H1 (cell line): Measurements from ENCODE around the gene UBE2F. TPM values are rescaled to one million over a fixed set of nuclear protein-coding genes. Genes with fewer than 3 reads are reported as not detected.

Source experiments
- CTCF ChIA-PET: fragments of 300-600 bp; sonication (Branson Sonifier 250); formaldehyde crosslinking; loops from one replicate; lab custom pipeline; 2021; ENCODE audit not compliant: partially characterized antibody; lab: Charles Lee
- POLR2A ChIA-PET: fragments of 300-600 bp; sonication (Branson Sonifier 250); formaldehyde crosslinking; loops from one replicate; lab custom pipeline; 2021; ENCODE audit warnings: inconsistent platforms; ENCODE audit not compliant: partially characterized antibody; lab: Charles Lee
- DNase-seq, 2 experiments: peaks; one replicate each; pipeline versions ENCODE4 v3.0.0 to v3.0.0-alpha.2; 2010 to 2022; ENCODE audit warnings: low spot score in 2 of 2, low read depth in 1 of 2, mixed read lengths in 1 of 2
- FAIRE-seq: peaks from 2 replicates; lab custom pipeline; 2011; peaks lifted over from hg19 to GRCh38; lab: Jason Lieb, UNC
- H2AFZ ChIP-seq: 2 replicates; pipeline ENCODE4 v1.8.1; 2012; ENCODE audit warnings: low read length, inconsistent platforms
- H2AK5ac ChIP-seq: 2 replicates; pipeline ENCODE4 v1.6.1; 2013; ENCODE audit warnings: low read depth, low read length
- H2BK120ac ChIP-seq: replicated peaks from 2 replicates; pipeline ENCODE3; 2013; ENCODE audit warnings: low read depth, low read length, inconsistent platforms
- H2BK12ac ChIP-seq: 2 replicates; pipeline ENCODE4 v1.6.1; 2013; ENCODE audit warnings: low read depth, low read length
- H2BK15ac ChIP-seq: 2 replicates; pipeline ENCODE4 v1.6.1; 2013; ENCODE audit warnings: low read length
- H2BK20ac ChIP-seq: 2 replicates; pipeline ENCODE4 v1.6.1; 2013; ENCODE audit warnings: low read length
- H2BK5ac ChIP-seq: 2 replicates; pipeline ENCODE4 v1.6.1; 2013; ENCODE audit warnings: low read depth, low read length
- H3K14ac ChIP-seq: 2 replicates; pipeline ENCODE4 v1.6.1; 2013; ENCODE audit warnings: inconsistent platforms; ENCODE audit not compliant: insufficient read length
- H3K18ac ChIP-seq: 2 replicates; pipeline ENCODE4 v1.6.1; 2013; ENCODE audit warnings: low read length; ENCODE audit errors: extremely low read depth
- H3K23ac ChIP-seq: 2 replicates; pipeline ENCODE4 v1.6.1; 2013; ENCODE audit warnings: inconsistent platforms; ENCODE audit not compliant: insufficient read length
- H3K23me2 ChIP-seq: 2 replicates; pipeline ENCODE4 v1.6.1; 2013; ENCODE audit warnings: low read depth, low read length
- H3K27ac ChIP-seq: 2 replicates; pipeline ENCODE4 v1.6.1; 2011; ENCODE audit warnings: low read depth, low read length, inconsistent platforms
- H3K27me3 ChIP-seq, 4 experiments: replicated peaks in 1 of 4; 1 replicate in 1 of 4; 2 replicates in 3 of 4; pipeline versions ENCODE4 v1.6.1 to v1.8.1; 2011 to 2013; ENCODE audit warnings: low read length in 3 of 4, mild to moderate bottlenecking in 3 of 4, inconsistent platforms in 2 of 4, mixed read lengths in 2 of 4, moderate library complexity in 1 of 4; ENCODE audit not compliant: control insufficient read depth in 3 of 4, insufficient read depth in 3 of 4; ENCODE audit errors: extremely low read depth in 1 of 4
- H3K36me3 ChIP-seq, 4 experiments: 2 replicates each; pipeline versions ENCODE4 v1.6.1 to v1.8.1; 2011 to 2013; ENCODE audit warnings: mild to moderate bottlenecking in 4 of 4, low read length in 3 of 4, moderate library complexity in 2 of 4, control low read depth in 1 of 4, inconsistent platforms in 1 of 4; ENCODE audit not compliant: insufficient read depth in 4 of 4, control insufficient read depth in 2 of 4
- H3K4ac ChIP-seq: replicated peaks from 2 replicates; pipeline ENCODE3; 2013; ENCODE audit warnings: low read length, low read depth, mixed read lengths, inconsistent platforms; ENCODE audit not compliant: insufficient read length
- H3K4me1 ChIP-seq, 4 experiments: replicated peaks in 1 of 4; 1 replicate in 1 of 4; 2 replicates in 3 of 4; pipeline versions ENCODE4 v1.6.1 to v1.8.1; 2011 to 2013; ENCODE audit warnings: low read length in 3 of 4, inconsistent platforms in 2 of 4, mixed read lengths in 1 of 4; ENCODE audit not compliant: insufficient read depth in 4 of 4, control insufficient read depth in 3 of 4
- H3K4me2 ChIP-seq, 2 experiments: 2 replicates each; pipeline versions ENCODE4 v1.6.1 to v1.8.1; 2011 to 2013; ENCODE audit warnings: low read depth in 2 of 2, low read length in 2 of 2, control low read depth in 1 of 2, inconsistent platforms in 1 of 2, mild to moderate bottlenecking in 1 of 2; ENCODE audit not compliant: insufficient read depth in 1 of 2
- H3K4me3 ChIP-seq, 4 experiments: fragments of 200-600, 300-600 bp in 1 of 4; sonication (generic), shearing (Covaris generic), sonication (Bioruptor Twin) in 1 of 4; 2 replicates each; pipeline versions ENCODE4 v1.5.1 to v1.8.1; 2011 to 2016; ENCODE audit warnings: low read length in 4 of 4, low read depth in 3 of 4, control low read depth in 2 of 4, inconsistent platforms in 2 of 4, mild to moderate bottlenecking in 2 of 4, mixed read lengths in 1 of 4, moderate library complexity in 1 of 4; ENCODE audit not compliant: insufficient read depth in 2 of 4; ENCODE audit errors: extremely low read depth in 1 of 4
- H3K56ac ChIP-seq: replicated peaks from 2 replicates; pipeline ENCODE3; 2013; ENCODE audit warnings: low read depth, mild to moderate bottlenecking, mixed read lengths, low read length, inconsistent platforms; ENCODE audit not compliant: insufficient read length
- H3K79me1 ChIP-seq: 2 replicates; pipeline ENCODE4 v1.6.1; 2013; ENCODE audit warnings: low read depth, low read length, control low read depth
- H3K79me2 ChIP-seq, 2 experiments: 2 replicates each; pipeline versions ENCODE4 v1.6.1 to v1.8.1; 2012 to 2013; ENCODE audit warnings: low read length in 2 of 2, mild to moderate bottlenecking in 2 of 2, inconsistent platforms in 1 of 2; ENCODE audit not compliant: insufficient read depth in 2 of 2, control insufficient read depth in 1 of 2
- H3K9ac ChIP-seq, 4 experiments: replicated peaks in 1 of 4; 1 replicate in 1 of 4; 2 replicates in 3 of 4; pipeline versions ENCODE4 v1.6.1 to v1.8.1; 2011 to 2013; ENCODE audit warnings: low read depth in 3 of 4, low read length in 3 of 4, control low read depth in 2 of 4, mild to moderate bottlenecking in 2 of 4, moderate library complexity in 2 of 4, inconsistent platforms in 1 of 4; ENCODE audit errors: extremely low read depth in 1 of 4
- H3K9me3 ChIP-seq, 2 experiments: 2 replicates each; pipeline versions ENCODE4 v1.6.1 to v1.8.1; 2012 to 2013; ENCODE audit warnings: mild to moderate bottlenecking in 2 of 2, moderate library complexity in 2 of 2, control low read depth in 1 of 2, inconsistent platforms in 1 of 2, low read depth in 1 of 2, low read length in 1 of 2, mixed read lengths in 1 of 2; ENCODE audit not compliant: insufficient read depth in 2 of 2
- H4K20me1 ChIP-seq, 2 experiments: replicated peaks in 1 of 2; 2 replicates each; pipeline versions ENCODE3 to v1.8.1; 2011 to 2013; ENCODE audit warnings: inconsistent platforms in 2 of 2, low read length in 2 of 2, mild to moderate bottlenecking in 1 of 2; ENCODE audit not compliant: insufficient read depth in 2 of 2, control insufficient read depth in 1 of 2
- H4K5ac ChIP-seq: 2 replicates; pipeline ENCODE4 v1.6.1; 2013; ENCODE audit warnings: low read length, low read depth, mixed read lengths, inconsistent platforms; ENCODE audit not compliant: insufficient read length
- H4K8ac ChIP-seq: 2 replicates; pipeline ENCODE4 v1.8.0; 2013; ENCODE audit warnings: mild to moderate bottlenecking, moderate library complexity, low read length, inconsistent platforms; ENCODE audit not compliant: insufficient read depth; ENCODE audit errors: extremely low read depth
- H4K91ac ChIP-seq: replicated peaks from 2 replicates; pipeline ENCODE3; 2013; ENCODE audit warnings: low read length, mixed read lengths, inconsistent platforms; ENCODE audit not compliant: insufficient read length
- KDM4A ChIP-seq: IDR thresholded peaks from one replicate; pipeline ENCODE4 v1.7.1; 2012; ENCODE audit warnings: low read depth, mild to moderate bottlenecking, moderate library complexity, low read length, inconsistent platforms; ENCODE audit not compliant: severe bottlenecking
- TCF12 ChIP-seq: IDR thresholded peaks from 2 replicates; pipeline ENCODE4 v1.6.1; 2011; ENCODE audit warnings: low read depth, mild to moderate bottlenecking, low read length
- WGBS, 2 experiments: shearing (Covaris generic) in 1 of 2; methylation state at CpG; one replicate each; pipeline versions ENCODE4 v1.1.6 to v1.1.7; 2013 to 2015; ENCODE audit warnings: low lambda C conversion rate in 2 of 2, mixed read lengths in 2 of 2, inconsistent platforms in 1 of 2, low coverage in 1 of 2, missing lambda C conversion rate in 1 of 2; ENCODE audit not compliant: insufficient replicate concordance in 2 of 2, insufficient coverage in 1 of 2, insufficient read length in 1 of 2; ENCODE audit errors: extremely low coverage in 1 of 2, missing lambda C conversion rate in 1 of 2; 5-methylcytosine and 5-hydroxymethylcytosine counted together
- polyA plus RNA-seq, 7 experiments: library from polyadenylated mRNA; depleted of rRNA in 3 of 7; stranded (reverse) in 5 of 7; unstranded in 2 of 7; fragments of >200 nt in 5 of 7; fragments of 200-250 nt in 2 of 7; gene quantifications; 1 replicate in 5 of 7; 2 replicates in 1 of 7; 4 replicates in 1 of 7; pipeline versions ENCODE4 v1.2.1 to v1.2.3, GENCODE V29; 2011 to 2013; ENCODE audit warnings: missing spikeins in 2 of 7, mixed read lengths in 2 of 7
- total RNA-seq: library from RNA; stranded (reverse); fragmentation: NEBNext Ultra II Directional; extraction: Animal tissue kit (Norgen Biotek cat#: 25700); gene quantifications from 2 replicates; pipeline ENCODE4 v1.2.1, GENCODE V29; 2021

UBE2F gene
- total and polyA plus RNA-seq, 2 of the 8 experiments (the other 6 are each of a cell fraction or from before 2014, with no cell fraction given): 43.3 to 59.8 TPM

DNA sequence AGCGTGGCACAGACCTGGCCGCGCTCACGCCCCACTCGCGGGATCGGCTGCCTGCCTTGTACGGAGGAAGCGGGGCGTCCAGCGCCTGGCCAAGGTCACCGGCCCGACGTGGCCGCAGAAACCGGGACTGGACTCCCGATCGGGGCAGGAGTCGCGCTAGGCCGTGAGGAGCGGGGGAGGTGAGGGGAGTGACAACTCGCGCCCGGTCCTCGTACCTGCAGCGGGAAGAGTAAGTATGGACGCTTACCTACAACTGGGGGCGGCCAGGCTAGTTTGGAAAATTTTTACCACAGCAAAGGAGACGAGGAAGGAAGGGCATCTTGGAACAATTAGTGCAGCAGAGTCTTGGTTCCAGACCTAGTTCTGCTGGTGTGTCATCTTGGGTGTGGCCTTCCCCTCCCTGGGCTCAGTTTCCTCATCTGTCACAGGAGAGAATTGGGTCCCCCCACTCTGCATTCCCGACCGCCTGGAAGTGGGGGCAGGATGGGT, 693 bp downstream of the UBE2F start:
- POLR2A ChIA-PET: interaction anchor here (0.9 kb wide), 1 partner anchor 12 kb away, joined by 3 read pairs; no protein-coding TSS in a partner anchor
- H2BK20ac ChIP-seq: no peak overlapping the region
- no peak overlapping the region for H2BK15ac ChIP-seq
- H3K14ac ChIP-seq: no peak overlapping the region
- no peak overlapping the region for H3K4ac ChIP-seq
- peaks cover 0 to 15% (median 5%) of the 10 kb centered on the region in 4 experiments; a peak in 5 of 7 replicates for H3K4me1 ChIP-seq
- no peak overlapping the region for H3K27ac ChIP-seq
- peak overlapping the region; percentile 49 to 68 (median 58); a peak in 6 of 7 replicates for H3K9ac ChIP-seq
- peaks cover 10 to 18% of the 10 kb centered on the region in 2 experiments for H4K20me1 ChIP-seq
- H3K27me3 ChIP-seq: no peaks in the 10 kb centered on the region
- peaks cover 10 to 50% of the 10 kb centered on the region in 2 experiments; a peak in 3 of 4 replicates for H3K79me2 ChIP-seq
- peak in 1 of 2 experiments; percentile 55 for DNase-seq
- peak overlapping the region; percentile 84 to 85 for H3K4me2 ChIP-seq
- peaks cover 20% of the 10 kb centered on the region for H3K79me1 ChIP-seq
- no peak overlapping the region for H3K56ac ChIP-seq
- H2BK12ac ChIP-seq: no peak overlapping the region
- no peak overlapping the region for H4K5ac ChIP-seq
- H2AFZ ChIP-seq: no peak overlapping the region
- H3K23me2 ChIP-seq: peaks cover 12% of the 10 kb centered on the region; the same call in 1 of the 2 replicates
- H2BK120ac ChIP-seq: no peak overlapping the region
- H3K36me3 ChIP-seq: no peaks in the 10 kb centered on the region
- H3K4me3 ChIP-seq: peak overlapping the region; percentile 69 to 95 (median 78)
- no peak overlapping the region for H2BK5ac ChIP-seq
- no peak overlapping the region for H4K91ac ChIP-seq
- FAIRE-seq: no peak
- TF ChIP-seq KDM4A (peak; percentile 81), TCF12 (no peak)
- TF ChIP-seq, all 59 proteins: peak for 1
- 5% methylated on average over 22 of the region's 32 CpGs; no CpG with 5 or more reads in 1 of the 2 experiments for WGBS, 2 experiments
- Histone ChIP-seq H2AK5ac (0 out of 2 replicates have a peak overlapping the region, but pooled peaks have one; percentile 15), H4K8ac (no peak overlapping the region), H3K23ac (no peak overlapping the region), H3K18ac (no peak overlapping the region; the same call in 1 of the 2 replicates), H3K9me3 (no peaks in the 10 kb centered on the region)
- CTCF ChIA-PET: interaction anchor here (2.9 kb wide), 1 partner anchor 12 kb away, joined by 24 read pairs; no protein-coding TSS in a partner anchor
